GM21529 (cell line): ENCODE results near the gene TUSC2.

Experiments used
- ATAC-seq: cut with Tn5 transposase; IDR thresholded peaks from one replicate; pipeline ENCODE4 v1.9.1; 2021; ENCODE audit not compliant: unreplicated experiment

Gene TUSC2

DNA sequence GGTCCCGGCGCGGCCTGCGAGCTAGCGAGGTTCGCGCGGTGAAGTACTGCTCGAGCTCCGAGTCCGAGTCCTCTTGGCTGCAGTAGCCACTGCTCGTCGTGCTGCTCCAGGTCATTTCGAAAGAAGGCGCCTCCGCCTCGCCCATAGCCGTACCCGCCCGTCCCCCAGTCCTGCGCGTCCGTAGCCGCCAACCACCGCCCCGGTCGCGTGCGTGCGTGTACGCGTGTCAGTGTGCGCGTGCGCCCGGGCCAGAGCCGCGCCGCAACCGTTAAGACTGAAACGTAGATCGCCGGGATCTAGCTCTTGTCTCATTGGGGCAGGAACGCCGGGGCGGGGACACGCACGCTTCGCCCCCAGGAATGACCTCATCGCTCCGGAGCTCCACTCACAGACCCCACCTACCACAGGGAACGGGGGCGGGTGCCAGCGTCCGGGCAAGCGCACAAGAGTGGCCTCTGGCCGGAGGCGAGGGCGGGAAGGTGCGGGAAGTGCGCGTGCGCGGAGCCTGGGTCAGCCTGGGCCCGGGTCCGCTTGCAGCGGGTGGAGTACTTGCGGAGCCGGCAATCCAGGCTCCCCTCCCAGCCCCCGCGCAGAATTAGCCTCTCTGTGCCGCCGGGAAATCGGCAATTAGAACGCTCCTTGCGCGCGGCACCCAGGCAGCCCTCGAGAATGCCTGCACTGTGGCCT lies 9.3 kb upstream of the TUSC2 start:
- ATAC-seq = peak; percentile 67

- peak; percentile 22 for ATAC-seq
These were observed 8.6 kb upstream of the TUSC2 start for GRCh38 chr3:50336452-50337174.

DNA sequence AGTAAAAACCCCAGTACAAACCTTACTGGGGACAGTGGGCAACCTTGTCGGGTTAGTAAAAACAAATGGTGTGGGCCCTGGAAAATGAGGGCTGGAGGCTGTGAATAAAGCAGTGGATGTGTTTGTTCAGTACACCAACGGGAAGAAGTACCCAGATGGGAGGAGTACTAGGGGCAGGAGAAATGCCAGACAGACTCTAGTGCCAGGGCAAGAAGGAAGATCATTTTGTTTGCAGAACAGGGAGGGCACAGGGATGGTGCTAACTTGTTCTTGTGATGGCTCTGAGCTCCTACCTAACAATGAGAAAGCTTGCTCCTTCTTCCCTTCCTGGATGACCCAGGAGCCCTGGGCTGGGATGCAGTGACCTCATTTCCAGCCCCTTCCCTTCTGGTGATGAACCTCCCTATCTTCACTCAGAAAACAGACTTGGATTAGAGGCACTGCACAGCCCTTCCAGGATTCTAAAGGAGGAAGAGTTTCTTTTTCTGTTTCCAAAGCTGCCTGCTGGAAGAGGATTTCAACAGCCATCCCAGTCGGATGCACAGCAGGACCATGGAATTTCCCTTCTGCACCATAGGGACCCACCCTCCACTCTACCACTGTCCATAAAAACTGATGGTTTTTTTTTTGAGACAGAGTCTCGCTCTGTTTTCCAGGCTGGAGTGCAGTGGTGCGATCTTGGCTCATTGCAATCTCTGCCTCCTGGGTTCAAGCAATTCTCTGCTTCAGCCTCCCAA lies 6.5 kb upstream of the TUSC2 start:
- ATAC-seq = no peak

GRCh38 chr3:50333744-50334328 lies 5.8 kb upstream of the TUSC2 start:
- no peak for ATAC-seq

DNA sequence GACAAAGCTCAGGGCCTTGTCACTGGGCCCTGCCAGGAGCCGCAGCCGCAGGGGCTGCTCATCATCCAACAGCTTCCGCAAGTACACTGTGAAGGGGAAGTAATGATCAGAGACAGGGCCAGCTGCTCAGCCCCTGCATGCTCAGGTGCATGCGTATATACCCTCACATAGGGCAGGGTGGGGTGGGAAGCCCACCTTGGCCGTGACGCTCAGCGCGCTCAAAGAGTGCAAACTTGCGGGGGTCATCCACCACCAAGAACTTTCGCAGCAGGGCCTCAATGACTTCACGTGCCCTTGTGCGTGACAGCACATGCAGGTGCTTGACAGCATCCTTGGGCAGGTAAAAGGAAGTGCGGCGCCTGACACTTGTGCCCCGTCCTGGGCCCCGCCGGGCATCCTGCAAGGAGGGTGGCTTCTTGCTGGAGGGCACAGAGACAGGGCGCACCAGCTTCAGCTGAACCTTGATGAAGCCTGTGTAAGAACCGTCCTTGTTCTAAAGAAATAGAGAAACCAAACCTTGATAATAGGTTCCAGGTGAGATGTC lies 3.4 kb upstream of the TUSC2 start:
- ATAC-seq = no peak

- no peak for ATAC-seq
These were observed 2.3 kb upstream of the TUSC2 start for GRCh38 chr3:50330330-50330729.

- no peak for ATAC-seq
These were observed 894 bp downstream of the TUSC2 start for GRCh38 chr3:50327129-50327528.

GRCh38 chr3:50326182-50326541 lies 1.9 kb downstream of the TUSC2 start:
- ATAC-seq = no peak

GRCh38 chr3:50325497-50326181 lies 2.4 kb downstream of the TUSC2 start:
- ATAC-seq = no peak

DNA sequence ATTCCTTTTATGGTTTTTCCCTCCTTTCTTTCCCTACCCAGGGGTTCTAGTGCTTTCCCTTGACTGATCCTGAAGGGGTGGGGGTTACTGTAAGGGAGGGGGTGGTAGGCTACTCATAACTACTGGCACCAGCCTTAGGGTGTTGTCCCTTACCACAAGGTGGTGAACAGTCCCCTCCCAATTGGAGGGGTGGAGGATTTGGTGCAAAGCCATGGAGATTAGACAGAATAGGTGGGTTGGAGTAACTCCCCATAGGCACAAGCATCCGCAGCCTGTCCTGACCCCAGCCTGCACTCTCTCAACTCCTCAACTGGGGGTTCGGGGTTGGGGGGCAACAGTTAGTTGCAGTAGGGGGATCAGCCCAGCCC lies 2.9 kb downstream of the TUSC2 start:
- ATAC-seq = no peak

- ATAC-seq = no peak
These were observed 3.5 kb downstream of the TUSC2 start for GRCh38 chr3:50324351-50325112.

GRCh38 chr3:50323614-50324199 lies 4.3 kb downstream of the TUSC2 start:
- ATAC-seq = no peak

DNA sequence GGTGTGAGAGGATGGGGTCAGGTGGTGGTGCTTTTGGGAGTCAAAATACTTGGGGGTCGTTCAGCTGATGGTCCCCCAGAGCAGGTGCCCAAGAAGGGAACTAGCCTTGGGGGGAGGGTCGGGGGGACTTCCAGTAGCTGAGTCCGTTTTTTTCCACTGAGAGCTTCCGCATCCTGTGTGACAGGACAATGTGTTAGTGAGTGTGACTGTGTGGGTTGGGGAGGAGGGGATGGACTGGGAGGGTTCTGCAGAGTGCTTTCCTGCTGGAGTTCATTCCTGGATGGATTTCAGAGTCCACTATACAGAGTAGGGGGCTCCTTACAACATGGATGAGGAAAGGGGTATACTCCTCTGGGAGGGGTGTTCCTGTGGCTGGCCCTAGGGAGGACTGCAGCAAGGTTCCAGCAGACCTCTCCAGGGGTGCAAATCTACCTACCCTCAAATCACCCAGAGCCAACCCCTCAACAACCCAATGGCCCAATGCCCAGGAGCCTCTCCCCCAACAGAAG lies 4.9 kb downstream of the TUSC2 start:
- ATAC-seq = no peak

- ATAC-seq = no peak
These were observed 5.5 kb downstream of the TUSC2 start, which contains the start of gene HYAL2 for GRCh38 chr3:50322386-50323091. Gene HYAL2, minus strand, starts transcription at chr3:50322745. Its CDS starts 2,256 bp downstream, at chr3:50320489.

DNA sequence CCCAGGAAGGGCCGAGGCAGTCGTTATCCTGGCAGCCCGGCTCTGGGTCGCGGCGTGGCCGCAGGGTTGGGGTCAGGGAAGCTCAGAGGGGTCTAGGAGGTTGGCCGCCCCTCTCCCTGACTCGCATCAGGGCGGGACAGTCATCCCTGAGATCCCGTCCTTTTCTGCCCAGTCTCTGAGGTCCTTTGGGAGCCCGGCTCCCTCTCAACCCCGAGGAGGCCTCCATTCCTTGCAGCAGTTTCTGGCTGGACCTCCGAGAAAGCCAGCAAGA lies 6.0 kb downstream of the TUSC2 start:
- ATAC-seq = no peak

DNA sequence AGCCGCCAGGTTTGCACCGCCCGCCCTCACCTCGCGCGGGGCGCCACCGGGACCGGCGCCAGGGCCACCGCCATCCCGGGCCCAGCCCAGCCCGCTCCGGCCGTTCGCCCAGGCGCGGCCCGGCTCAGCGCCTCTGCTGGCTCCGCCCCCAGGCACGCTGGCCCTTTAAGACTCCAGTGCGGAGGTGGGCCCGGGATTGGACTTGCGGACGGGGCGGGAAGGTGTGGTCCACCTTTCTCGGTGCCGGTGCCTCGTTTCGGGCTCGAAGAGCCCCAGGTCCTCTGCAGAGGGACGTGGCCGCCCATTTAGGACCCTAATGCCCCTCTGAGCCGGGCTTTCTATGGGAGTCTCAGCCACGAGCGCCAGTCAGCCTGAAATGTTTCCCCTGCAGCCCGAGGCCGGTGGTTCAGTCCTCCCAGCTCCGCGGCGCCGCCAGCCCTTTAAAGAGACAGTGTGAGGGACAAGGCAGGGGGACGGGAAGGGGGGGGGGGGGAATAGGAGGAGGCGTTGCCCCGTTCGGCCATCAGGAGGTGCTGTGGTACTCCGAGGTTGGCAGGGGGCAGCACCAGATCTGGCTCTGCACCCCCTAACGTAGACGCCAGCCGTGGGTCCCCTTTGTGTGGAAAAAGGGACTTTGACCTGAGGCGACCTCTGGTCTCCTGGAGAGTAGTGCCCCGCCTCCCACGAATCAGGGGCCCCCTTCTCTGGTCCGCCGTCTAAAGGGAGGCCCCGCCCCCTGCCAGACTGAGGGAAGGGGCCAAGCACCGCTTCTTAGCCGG lies 6.5 kb downstream of the TUSC2 start:
- ATAC-seq = peak; percentile 77

- ATAC-seq = peak; percentile 46
These were observed 7.1 kb downstream of the TUSC2 start for GRCh38 chr3:50320853-50321335.
